GM21723 (cell line): ENCODE measurements around the gene CTLA4.

Experiments used
- ATAC-seq: cut with Tn5 transposase; IDR thresholded peaks from one replicate; pipeline ENCODE4 v1.9.1; 2021; ENCODE audit warnings: mild to moderate bottlenecking, moderate library complexity; ENCODE audit not compliant: unreplicated experiment

Gene CTLA4

DNA sequence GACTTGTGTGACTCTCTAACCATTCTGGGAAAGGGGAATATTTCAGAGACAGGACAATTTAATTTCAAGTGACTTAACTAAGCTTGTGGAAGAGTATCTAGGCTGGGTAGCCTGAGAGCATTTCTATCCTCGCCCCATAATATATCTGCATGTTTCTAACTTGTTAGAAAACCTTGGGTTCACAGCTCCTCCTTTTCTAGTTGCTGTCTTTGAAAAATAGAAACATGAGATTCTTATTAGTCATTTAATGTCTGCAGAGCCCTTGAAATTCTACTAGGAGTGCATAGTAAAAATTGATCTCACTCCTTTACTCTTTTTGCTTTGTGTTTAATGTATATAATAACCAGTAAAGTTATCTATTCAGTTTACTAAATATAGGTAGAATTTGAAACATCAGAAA is 22.4 kb downstream of the CTLA4 start:
- ATAC-seq: no peak

DNA sequence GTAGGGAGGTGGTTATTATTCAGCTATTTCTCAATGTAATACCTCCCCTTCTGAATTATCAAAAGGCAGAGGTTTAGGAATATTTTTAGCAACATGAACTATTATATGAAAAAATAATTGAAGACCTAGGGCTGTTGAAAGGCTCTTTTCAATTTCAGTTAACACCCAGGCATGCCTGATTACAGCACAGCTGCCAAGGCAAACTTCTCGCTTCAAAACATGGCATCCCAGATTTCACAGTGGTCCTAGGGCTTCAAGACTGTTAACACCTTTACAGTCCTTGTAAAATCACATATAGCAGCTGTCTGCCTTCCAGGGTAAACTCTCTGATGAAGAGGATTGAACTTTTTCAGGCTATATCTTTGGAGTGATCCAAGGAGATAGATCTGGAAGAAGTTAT is 23.2 kb downstream of the CTLA4 start:
- ATAC-seq: no peak

GRCh38 chr2:203891474-203891873 is 23.9 kb downstream of the CTLA4 start:
- no peak for ATAC-seq

- ATAC-seq: no peak
Measured at GRCh38 chr2:203892207-203892606, 24.6 kb downstream of the CTLA4 start.

- no peak for ATAC-seq
Measured at GRCh38 chr2:203893401-203893800, 25.8 kb downstream of the CTLA4 start.

GRCh38 chr2:203893840-203894239 is 26.3 kb downstream of the CTLA4 start:
- no peak for ATAC-seq

DNA sequence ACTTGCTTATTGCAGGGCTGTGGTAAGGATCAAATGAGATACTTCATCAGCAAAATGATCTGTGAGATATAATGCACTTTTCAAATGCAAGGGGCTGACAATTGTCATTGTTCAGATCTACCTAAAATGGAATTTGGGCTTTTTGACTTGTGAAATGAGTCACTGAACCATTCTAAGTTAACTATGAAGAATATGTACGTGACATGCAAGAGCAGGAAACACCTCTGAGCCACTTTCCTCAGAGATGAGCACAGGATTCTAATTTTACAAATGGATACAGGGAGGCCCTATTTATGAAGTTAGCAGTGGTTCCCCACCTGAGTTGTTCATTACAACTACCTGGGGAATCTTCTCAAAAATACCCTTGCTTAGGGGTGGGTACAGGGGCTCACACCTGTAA is 26.7 kb downstream of the CTLA4 start:
- no peak for ATAC-seq

GRCh38 chr2:203897544-203897943 is 30.0 kb downstream of the CTLA4 start:
- ATAC-seq: no peak

- ATAC-seq: no peak
Measured at GRCh38 chr2:203898657-203899056, 31.1 kb downstream of the CTLA4 start.

DNA sequence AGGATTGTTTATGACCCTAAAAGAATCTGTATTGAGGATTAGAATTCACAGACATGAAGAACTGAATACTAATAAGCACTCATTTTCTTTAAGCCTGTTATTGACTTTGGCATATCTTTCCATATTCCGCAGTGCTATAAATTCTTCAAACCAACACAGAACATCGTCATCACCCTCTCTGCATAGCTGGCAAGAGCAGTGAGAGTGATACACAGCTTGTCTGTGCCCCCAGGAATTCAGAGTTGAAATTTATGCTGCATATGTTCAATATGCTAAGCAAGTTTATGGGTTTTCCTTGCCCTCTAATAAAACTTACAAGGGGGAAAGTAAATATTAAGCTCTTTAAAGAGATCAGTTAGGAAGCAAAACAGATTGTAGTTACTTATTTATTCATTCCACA is 32.7 kb downstream of the CTLA4 start:
- ATAC-seq: no peak

DNA sequence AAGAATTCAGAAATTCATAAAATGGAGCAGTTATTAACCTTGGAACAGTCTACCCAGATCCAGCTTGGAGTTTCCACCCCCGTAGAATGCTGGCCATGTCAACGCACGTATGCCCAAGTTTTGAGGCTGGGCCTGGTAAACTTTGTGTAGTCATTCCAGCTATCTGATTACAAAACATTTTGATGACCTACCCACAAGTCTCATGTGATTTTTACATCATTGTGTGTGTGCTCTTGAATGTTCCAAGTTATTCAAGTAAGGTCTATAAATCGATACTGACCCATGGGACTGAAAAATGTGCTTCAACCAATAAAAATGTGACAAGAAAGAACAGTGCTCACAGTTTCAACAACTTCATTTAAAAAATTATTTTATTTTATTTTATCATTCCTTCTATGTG is 36.5 kb downstream of the CTLA4 start:
- ATAC-seq: no peak

- no peak for ATAC-seq
Measured at GRCh38 chr2:203905656-203906055, 38.1 kb downstream of the CTLA4 start.

DNA sequence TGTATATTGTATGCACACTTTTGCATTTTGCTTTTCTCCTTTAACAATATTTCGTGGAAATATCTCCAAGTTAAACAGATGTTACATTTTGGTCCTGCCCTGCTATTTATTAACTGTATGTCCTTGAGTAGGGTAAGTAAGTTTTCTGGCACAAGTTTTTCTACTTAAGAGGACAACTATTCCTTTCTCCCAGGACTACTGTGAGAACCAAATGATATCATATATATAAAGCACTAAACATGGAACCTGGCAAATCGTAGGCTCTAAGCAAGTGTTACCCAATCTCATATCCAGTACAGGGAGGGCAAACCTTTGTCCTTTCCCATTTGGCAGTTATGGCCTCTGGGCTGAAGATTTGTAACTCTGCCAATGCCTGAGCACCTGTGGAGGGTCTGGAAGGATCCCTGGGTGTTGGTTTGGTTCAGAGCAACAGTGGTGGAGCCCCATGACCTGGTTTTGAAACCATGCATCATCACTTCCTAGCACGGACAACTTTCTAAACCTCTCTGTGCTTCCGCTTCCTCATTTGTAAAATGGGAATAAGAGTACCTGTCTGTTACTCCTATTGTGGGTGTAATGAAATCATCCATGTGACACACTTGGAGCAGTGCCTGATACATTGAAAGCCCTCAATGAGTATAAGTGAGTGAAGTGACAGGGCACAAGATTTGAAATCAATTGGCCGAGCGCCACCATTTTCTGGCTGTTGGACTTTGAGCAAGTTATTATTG is 40.7 kb downstream of the CTLA4 start:
- ATAC-seq: no peak

DNA sequence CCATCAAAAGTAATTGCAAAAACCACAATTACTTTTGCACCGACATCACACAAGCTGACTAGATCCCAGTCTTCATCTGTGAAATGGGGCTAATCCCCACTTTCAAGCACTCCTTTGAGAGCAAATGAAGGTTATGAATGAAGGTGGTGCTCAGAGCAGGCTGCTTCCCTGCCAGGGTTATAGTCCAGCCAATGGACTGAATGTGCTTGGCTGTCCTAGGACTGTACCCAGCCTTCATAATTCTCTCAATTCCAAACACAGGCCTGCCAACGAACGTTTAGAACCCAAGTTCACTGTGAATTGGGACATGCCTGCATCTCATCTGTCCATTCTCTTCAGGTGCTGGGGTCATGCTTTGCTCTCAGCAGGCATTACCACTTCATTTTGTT is 41.2 kb downstream of the CTLA4 start:
- no peak for ATAC-seq

- ATAC-seq: no peak
Measured at GRCh38 chr2:203909261-203909967, 41.8 kb downstream of the CTLA4 start.

DNA sequence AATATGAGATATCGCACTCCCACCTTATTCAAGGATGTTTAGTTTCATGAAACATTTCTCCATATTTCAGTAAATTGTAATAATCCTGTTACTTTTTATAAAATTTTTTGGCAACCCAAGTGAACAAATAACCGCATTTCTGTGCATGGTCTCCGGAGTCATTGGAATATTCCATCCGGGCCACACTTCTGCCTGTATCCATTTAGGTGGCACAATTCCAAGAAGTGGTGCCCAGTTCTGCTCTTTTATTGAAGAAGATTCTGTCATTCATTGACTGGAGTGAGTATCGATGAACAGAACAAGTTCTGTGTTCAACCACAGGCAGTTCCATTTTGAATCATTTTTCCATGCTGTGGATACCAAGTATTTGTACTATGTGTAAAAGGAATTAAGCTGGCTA is 42.4 kb downstream of the CTLA4 start:
- no peak for ATAC-seq

GRCh38 chr2:203913947-203914346 is 46.4 kb downstream of the CTLA4 start:
- no peak for ATAC-seq

- ATAC-seq: no peak
Measured at GRCh38 chr2:203914546-203915182, 47.1 kb downstream of the CTLA4 start.

DNA sequence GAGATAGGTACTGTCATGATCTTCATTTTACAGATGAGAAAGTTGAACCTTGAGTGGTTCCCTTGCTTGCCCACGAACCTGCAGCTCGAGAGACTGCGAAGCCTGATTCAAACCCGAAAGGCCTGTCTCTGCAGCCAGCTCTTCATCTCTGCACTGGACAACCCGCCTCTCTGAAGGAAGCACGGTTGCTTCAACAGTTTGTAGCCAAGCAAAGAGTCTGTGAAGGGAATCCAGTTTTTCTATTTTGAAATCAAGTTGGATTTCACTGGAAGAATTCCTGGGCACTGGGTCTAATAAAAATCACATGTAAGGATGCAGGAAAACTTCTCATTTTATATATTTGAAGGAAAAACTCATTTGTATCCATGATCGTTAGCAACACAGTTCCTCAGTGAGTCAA is 47.7 kb downstream of the CTLA4 start:
- no peak for ATAC-seq

DNA sequence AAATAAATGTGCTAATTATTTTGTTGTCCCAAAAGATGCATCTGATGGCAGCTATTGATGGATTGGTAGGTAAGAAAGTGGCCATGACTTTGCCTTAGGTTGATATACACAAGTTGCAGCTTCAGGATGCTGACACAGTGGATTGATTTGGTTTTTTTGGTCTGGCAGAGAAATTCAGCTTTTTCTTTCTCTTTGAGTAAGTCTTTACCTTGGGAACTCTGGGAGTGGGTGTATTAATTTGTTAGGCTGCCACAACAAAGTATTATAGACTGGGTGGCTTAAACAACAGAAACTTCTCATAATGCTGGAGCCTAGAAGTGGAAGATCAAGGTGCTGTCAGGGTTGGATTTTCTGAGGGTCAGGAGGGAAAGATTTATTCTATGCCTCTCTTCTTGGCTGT is 49.2 kb downstream of the CTLA4 start:
- ATAC-seq: no peak

- ATAC-seq: no peak
Measured at GRCh38 chr2:203918264-203918663, 50.7 kb downstream of the CTLA4 start.

GRCh38 chr2:203918839-203919238 is 51.3 kb downstream of the CTLA4 start:
- ATAC-seq: no peak
